DMS114 treated with DMSO at 0.1 percent for 48 hours (cell line): ENCODE results near the gene CYP1A2.

Source experiments
- DNase-seq: peaks from one replicate; lab custom pipeline; 2025; ENCODE audit not compliant: unreplicated experiment; lab: John Stamatoyannopoulos, UW

CYP1A2 gene

DNA sequence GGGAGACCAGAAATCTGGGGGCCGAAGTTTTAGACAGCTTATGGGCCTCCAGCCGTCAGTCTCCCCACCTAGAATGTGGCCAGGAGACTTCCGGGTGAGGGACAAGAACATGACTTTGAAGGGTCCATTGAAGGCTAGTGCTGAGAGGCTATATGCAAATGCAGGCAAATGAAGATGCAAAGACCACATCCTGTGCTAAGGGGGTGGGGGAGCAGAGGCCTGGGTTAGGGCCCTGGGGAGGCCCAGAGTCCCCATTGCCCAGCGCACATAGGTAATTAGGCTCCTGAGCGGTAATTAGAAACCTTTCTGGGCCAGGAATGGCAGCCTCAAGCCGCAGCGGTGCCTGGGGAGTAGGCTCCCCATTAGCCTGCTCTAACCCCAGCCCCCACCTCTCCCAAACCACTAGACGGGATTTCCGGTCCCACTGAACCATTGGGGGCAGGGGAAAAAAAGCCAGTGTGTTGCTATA, 40.1 kb downstream of the CYP1A2 start:
- no peak for DNase-seq

DNA sequence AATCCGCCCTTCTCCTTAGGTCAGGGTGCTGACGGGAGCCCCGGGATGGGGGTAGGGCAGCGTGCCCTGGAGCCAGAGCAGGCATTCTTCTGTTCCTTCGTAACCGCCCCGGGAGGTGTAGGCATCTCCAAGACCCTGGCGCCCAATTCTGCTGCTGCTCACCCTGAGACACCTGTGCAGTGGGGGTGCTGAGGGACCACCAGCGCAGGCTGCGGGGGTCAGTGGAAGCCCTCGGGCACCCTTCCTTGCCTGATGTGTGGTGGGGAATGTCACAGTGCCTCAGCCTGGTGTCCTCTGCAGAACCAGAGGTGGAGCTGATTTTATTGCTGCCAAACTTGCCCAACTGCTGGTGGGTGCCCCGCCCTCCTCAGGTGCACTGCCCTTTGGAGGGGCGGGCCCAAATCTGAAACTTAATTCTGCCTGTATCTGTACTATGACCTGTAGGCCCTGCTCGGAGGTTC, 40.6 kb downstream of the CYP1A2 start:
- DNase-seq, result no peak

DNA sequence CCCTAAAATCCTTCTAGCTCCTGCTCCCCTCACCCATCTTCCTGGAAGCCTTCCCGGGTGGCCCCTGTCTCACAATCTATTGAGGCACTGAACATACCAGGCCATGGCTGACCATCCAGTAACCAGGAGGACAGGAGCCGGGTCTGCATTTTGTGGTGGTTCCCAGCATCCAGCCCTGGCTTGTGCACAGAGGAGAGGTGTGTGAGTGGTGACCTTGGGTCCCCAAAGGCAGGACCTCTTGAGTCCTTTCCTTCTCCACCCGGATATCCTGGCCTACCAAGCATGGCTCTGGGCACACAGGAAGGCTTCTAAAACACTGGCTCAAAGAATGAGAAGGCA, 41.1 kb downstream of the CYP1A2 start:
- no peak for DNase-seq

DNA sequence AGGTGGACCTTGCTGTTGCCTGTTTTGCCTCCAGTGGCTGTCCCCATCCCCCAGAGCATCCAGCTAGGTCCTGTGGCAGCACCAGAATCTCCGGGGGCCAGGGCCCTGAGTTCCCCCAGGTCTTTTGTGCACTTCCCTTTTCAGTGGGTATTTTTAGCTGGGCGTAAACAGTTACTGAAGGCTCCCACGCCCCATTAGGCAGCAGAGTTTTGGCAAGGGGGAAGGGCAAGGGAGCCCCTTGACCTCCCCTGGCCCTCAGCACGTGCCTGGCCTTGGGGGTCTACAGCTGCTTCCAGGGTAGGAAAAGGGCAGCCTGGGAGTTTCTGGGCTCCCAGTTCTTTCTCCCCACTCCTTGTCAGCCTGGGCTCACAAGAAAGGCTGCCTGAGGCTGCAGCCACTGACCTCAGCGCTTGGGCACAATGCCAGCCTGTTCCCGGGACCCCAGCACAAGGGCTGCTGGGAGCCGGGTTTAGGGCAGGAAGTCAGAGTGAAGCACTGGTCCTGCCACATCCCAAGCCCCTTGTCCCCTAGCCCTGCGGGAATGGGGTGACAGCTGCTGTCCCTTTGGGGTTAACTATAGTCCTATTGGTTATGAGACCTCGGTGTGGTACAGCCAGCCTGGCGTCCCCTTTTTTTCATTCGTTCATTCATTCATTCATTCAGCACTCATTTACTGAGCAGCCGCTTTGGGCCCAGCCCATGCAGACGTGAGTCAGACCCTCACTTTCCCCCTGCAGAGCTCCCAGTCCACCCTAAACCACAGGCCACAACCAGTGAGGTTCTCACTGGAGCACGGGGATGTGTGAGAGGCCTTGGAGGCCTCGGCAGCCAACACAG, 41.7 kb downstream of the CYP1A2 start:
- no peak for DNase-seq

DNA sequence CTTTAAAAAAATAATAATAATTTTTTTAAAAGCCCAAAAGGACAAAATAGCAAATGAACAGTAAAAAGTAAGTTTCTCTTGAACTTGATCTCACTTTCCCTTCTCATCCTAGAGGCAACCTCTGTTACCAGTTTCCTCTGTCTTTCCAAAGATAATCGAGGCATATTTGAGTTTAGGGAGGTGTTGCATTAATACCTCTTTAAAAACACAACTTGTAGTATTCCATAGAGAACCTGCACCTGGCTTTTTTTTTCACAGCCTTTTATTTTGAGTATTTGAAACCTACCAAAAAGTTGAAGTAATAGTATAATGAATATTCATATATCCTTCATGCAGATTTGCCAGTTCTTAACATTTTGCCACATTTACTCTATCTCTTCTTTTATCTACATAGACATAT, 42.4 kb downstream of the CYP1A2 start:
- DNase-seq, result no peak

DNA sequence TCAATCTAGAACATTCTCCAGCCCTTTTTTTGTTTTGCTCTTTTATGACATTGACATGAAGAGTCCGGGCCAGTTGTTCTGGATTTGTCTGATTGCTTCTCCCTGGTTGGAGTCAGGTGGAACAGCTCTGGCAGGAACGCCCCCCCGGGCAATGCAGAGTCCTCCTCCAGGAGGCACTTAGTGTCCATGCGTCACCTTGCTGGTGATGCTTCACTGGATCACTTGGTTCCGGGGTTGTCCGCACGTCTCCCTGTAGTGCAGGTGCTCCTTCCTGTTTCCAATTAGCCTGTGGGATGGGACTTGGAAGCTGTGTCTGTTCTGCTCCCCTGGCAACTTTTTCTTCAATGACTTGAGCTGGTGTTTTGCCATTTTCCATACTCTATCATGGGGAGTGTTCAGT, 43.0 kb downstream of the CYP1A2 start:
- DNase-seq, result no peak

DNA sequence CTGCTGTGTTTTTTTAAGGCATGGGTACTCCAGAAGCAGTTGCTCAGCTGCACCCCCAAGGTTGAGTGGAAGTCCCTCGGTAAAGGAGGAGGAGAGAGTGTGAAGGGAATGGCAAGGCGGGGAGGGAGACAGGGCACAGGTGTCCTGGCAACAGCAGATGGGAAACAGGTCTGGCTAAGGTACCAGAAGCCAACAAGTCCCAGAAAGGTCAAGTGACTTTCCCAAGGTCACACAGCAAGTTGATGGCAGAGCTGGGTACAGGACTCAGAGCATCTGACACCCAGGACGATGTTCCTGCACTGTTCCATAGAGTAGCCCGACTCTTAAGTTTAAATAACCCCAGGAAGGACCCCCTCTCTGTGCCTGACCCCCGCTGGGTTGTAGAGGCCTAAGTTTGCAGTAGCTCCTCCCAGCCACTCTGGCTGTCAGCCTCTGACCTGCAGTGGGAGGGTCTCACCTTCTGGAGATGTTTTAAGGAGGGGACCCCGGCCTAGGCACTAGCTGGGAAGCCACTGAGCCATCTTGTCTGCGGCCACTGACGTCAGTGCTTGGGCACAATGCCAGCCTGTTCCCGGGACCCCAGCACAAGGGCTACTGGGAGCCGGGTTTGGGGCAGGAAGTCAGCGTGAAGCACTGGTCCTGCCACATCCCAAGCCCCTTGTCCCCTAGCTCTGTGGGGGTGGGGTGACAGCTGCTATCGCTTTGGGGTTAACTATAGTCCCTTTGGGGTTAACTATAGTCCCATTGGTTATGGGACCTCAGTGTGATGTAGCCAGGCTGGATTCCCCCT, 43.8 kb downstream of the CYP1A2 start:
- no peak for DNase-seq

DNA sequence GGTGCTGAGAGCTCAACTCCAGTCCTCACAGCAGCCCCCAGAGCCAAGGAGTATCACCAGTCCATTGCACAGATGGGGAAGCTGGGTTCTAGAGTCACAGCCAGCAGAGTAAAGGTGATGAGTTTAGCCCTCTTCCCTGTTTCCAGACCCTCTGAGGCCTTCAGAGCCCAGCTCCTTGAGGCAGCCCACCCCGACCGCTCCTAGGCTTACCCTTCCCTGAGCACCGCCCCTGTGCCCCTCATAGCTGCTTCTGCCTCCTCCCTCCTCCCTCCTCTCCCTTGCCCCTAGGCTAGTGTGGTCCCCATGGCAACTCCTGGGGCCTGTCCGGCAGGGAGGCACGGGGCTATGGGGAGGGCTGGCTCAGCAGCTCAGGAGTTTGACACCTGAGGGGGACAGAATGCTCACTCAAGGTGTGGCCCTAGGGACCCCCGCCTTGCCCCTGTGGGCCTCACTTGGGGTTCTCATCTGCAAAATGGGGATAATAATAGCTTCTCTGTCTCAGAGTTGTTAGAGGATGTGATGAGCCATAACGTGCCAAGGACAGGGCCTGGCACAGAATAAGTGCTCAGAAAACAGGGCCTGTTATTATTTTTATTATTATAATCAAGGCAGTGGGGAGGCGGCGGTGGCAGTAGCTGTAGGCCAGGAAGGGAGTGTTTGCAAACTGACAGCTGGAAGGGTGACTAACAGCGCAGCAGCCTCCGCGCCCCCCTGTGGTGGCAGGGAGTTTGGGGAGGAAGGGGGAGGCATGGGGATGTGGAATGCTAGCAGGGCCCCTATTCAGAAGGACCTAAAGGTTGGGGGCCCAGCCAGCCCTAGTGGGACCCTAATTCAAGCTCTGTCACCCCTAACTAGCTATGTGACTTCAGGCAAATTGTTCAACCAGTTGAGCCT, 44.7 kb downstream of the CYP1A2 start:
- DNase-seq, result no peak

DNA sequence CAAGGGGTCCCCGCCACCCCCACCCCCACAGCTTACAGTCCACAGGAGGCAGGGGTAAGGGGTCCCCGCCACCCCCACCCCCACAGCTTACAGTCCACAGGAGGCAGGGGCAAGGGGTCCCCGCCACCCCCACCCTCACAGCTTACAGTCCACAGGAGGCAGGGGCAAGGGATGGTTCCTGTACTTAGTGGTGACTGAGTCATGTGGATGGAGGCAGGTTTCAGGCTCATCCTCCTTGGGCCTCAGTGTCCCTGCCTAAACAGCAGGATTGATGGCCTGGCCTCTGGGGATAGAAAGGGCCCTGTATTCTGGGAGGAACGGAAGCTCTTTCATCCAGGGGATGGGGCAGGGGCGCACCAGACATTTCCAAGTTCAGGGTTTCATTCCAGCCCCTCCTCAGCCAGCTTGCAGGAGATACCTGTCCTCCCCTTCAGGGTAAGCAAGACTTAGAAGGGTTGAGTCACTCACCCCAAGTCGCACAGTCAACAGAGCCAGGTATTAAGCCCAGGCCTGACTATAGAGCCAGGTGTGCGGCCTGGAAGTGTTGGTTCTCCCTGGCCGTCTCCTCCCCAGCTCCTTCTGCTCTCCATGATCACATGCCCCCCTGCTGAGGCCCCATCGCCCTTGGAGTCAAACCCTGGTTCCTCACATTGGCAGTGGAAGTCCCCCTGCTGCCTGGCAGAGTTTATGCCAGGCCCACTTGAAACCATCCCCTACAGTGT, 45.8 kb downstream of the CYP1A2 start:
- DNase-seq, result no peak

DNA sequence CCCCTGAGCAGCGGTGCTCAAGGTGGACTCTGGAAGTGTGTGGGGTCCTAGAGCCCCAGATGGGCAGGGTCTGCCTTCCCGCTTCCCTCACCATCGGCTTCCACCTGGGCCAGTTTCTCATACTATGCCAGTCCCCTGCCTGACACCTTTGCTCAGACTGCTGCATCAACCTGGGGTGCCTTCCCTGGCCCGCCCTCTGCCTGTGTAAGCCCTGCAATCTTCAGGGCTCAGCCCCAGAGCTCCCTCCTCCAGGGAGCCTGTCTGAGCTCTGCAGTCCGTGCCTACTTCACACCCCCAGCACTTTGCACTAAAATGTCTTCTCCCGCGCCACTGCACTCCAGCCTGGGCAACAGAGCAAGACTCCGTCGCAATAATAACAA, 46.3 kb downstream of the CYP1A2 start:
- no peak for DNase-seq

DNA sequence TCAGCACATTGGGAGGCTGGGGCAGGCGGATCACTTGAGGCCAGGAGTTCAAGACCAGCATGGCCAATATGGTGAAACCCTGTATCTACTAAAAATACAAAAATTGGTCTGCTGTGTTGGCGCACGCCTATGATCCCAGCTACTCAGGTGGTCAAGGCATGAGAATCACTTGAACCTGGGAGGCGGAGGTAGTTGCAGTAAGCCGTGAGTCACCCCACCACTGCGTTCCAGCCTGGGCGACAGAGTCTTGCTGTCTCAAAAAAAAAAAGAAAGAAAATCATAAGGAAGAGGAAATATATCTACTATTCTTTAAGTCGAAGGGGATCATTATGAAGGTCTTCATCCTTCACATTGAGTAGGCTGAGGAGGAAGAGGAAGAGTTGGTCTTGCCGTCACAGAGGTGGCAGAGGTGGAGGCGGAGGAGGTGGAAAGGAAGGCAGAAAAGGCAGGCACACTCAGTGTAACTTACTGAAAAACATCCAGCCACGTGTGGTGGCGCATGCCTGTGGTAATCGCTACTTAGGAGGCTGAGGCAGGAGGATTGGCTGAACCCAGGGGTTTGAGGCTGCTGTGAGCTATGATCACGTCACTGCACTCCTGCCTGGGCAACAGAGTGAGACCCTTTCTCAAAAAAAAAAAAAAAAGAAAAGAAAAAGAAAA, 47.5 kb downstream of the CYP1A2 start:
- DNase-seq, result no peak

DNA sequence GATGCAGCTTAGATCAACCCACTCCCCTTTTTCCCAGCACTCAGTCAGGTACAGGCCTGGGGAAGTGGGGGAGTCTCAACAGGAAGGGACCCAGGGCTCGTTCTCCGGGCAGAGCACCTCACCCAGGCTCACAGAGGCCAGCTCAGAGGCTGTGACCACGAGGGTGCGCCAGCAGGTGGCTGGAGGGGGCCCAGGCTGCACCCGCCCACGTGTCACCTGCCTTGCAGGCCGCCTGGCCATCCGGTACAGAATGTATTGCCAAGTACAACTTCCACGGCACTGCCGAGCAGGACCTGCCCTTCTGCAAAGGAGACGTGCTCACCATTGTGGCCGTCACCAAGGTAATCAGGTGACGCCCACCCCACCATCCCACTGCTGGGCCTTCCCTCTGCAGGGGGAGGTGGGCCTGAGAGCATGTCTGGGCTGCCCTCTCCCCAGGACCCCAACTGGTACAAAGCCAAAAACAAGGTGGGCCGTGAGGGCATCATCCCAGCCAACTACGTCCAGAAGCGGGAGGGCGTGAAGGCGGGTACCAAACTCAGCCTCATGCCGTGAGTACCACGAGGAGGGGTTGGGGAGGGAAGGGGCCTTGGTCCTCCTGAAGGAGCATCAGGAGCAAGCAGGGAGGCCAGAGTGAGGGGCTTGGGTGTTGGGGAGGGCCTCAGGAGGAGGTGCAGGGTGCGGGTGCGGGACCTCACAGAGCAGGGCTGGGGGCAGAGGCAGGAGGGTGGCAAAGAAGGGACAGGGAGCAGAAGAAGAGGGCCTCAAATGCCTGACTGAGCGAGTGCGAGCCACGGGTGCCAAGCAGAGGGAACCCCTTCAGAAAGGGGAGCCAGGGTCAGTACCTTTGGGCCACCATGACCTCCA, 50.0 kb downstream of the CYP1A2 start:
- no peak for DNase-seq

DNA sequence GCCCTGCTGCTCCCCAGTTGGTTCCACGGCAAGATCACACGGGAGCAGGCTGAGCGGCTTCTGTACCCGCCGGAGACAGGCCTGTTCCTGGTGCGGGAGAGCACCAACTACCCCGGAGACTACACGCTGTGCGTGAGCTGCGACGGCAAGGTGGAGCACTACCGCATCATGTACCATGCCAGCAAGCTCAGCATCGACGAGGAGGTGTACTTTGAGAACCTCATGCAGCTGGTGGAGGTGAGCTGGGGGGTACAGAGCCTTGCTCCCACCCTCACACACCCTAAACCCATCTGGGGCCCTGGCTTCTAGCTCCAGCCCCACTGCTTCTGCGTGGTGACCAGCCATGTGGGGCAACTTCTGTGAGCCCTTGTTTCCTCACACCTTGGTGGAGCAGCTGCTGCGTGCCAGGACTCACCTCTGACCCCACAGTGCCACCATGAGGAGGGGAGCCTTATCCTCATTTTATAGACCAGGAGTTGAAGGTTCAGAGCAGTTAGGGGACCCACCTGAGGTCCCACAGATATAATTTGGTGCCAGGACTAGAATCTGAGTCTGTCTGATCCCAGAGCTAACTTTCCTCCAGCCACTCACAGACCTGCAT, 50.7 kb downstream of the CYP1A2 start:
- DNase-seq, result no peak

DNA sequence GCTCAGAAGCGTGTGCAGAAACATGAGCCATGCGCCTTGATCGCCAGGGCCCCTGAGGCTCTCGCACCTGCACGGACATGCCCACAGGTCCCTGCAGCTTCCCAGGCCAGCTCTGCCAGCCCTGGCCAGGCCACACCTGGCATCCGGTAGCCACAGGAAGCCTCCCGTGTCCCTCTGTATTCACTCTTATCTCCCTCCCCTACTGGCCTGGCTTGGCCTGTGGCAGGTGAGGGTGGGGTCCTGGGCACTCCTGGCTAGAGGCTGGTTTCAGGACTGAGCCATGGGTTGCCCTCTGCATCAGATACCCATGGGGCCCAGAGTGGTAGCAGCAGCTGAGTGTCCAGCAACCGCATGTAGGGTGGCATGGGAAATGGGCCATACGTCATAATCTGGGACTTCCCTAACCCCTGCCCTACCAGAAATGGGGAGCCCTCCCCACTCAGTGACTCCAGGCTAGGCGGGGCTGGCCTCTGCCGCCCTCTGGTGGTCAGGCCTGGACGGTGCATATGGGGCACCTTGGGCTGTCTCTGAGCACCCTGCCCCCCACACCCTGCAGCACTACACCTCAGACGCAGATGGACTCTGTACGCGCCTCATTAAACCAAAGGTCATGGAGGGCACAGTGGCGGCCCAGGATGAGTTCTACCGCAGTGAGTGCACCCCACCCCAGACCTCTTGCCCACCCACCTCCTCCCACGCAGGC, 51.4 kb downstream of the CYP1A2 start:
- no peak for DNase-seq

DNA sequence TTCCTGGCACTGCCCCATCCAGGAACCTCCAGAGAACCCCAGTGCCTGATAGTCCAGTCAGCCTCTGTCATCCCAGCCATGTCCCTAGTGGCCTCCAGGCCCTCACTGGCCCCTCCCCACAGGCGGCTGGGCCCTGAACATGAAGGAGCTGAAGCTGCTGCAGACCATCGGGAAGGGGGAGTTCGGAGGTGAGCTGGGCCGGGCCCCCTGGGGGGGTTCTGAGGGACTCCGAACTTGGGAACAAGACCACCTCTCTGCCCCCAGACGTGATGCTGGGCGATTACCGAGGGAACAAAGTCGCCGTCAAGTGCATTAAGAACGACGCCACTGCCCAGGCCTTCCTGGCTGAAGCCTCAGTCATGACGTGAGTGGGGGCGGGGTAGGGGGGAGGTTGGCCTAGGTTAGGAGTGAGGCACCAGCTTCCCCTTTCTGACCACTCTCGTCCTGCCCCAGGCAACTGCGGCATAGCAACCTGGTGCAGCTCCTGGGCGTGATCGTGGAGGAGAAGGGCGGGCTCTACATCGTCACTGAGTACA, 52.0 kb downstream of the CYP1A2 start:
- no peak for DNase-seq

DNA sequence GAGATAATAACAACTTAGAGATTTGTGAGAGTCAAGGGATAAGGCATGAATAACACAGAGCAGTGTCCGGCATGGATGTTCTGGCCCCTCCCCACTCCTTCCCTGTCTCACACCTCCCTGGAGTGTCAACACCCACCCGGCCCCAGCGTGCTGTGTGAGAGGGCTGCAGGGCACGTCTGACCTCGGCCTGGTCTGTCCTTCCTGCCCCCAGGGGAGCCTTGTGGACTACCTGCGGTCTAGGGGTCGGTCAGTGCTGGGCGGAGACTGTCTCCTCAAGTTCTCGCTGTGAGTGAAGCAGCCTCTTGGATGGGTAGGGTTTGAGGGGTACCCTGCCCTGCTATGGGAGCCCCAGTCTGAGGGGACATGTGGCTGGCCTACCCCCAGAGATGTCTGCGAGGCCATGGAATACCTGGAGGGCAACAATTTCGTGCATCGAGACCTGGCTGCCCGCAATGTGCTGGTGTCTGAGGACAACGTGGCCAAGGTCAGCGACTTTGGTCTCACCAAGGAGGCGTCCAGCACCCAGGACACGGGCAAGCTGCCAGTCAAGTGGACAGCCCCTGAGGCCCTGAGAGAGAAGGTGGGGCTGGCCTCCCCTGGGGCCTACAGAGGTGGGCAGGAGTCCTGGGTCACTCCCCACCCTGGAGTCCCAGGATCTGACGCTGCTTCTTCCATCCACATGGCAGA, 52.8 kb downstream of the CYP1A2 start:
- DNase-seq, result no peak

DNA sequence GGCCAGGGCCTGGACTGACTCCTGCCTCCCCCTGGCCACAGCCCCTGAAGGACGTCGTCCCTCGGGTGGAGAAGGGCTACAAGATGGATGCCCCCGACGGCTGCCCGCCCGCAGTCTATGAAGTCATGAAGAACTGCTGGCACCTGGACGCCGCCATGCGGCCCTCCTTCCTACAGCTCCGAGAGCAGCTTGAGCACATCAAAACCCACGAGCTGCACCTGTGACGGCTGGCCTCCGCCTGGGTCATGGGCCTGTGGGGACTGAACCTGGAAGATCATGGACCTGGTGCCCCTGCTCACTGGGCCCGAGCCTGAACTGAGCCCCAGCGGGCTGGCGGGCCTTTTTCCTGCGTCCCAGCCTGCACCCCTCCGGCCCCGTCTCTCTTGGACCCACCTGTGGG, 53.6 kb downstream of the CYP1A2 start:
- DNase-seq, result no peak
